NCI-H510A treated with DMSO at 0.1 percent for 48 hours (cell line): ENCODE measurements around the gene ADAMTS18.

Experiments used
- DNase-seq: peaks from one replicate; lab custom pipeline; 2025; lab: John Stamatoyannopoulos, UW

The ADAMTS18 gene

GRCh38 chr16:77434022-77434529 is 758 bp downstream of the ADAMTS18 start:
- DNase-seq: no peak

- no peak for DNase-seq
These were observed 1.7 kb downstream of the ADAMTS18 start for GRCh38 chr16:77433146-77433545.

- DNase-seq: no peak
These were observed 2.6 kb downstream of the ADAMTS18 start for GRCh38 chr16:77432264-77432663.

- no peak for DNase-seq
These were observed 3.8 kb downstream of the ADAMTS18 start for GRCh38 chr16:77430787-77431585.

- DNase-seq: no peak
These were observed 4.5 kb downstream of the ADAMTS18 start for GRCh38 chr16:77430360-77430759.

GRCh38 chr16:77424871-77425604 is 9.8 kb downstream of the ADAMTS18 start:
- no peak for DNase-seq

GRCh38 chr16:77422196-77422784 is 12.5 kb downstream of the ADAMTS18 start:
- no peak for DNase-seq

GRCh38 chr16:77416939-77417480 is 17.8 kb downstream of the ADAMTS18 start:
- no peak for DNase-seq

- no peak for DNase-seq
These were observed 20.0 kb downstream of the ADAMTS18 start for GRCh38 chr16:77414752-77415231.

GRCh38 chr16:77410449-77410848 is 24.4 kb downstream of the ADAMTS18 start:
- no peak for DNase-seq

- DNase-seq: no peak
These were observed 25.5 kb downstream of the ADAMTS18 start for GRCh38 chr16:77409311-77409710.

- DNase-seq: no peak
These were observed 26.2 kb downstream of the ADAMTS18 start for GRCh38 chr16:77408607-77409006.

GRCh38 chr16:77406680-77407079 is 28.2 kb downstream of the ADAMTS18 start:
- no peak for DNase-seq

GRCh38 chr16:77404775-77405174 is 30.1 kb downstream of the ADAMTS18 start:
- no peak for DNase-seq

GRCh38 chr16:77403732-77404131 is 31.1 kb downstream of the ADAMTS18 start:
- no peak for DNase-seq

GRCh38 chr16:77402672-77403071 is 32.2 kb downstream of the ADAMTS18 start:
- no peak for DNase-seq

- DNase-seq: no peak
These were observed 32.7 kb downstream of the ADAMTS18 start for GRCh38 chr16:77402118-77402517.

GRCh38 chr16:77399546-77399945 is 35.3 kb downstream of the ADAMTS18 start:
- DNase-seq: no peak

- no peak for DNase-seq
These were observed 35.8 kb downstream of the ADAMTS18 start for GRCh38 chr16:77399066-77399465.

- DNase-seq: no peak
These were observed 36.3 kb downstream of the ADAMTS18 start for GRCh38 chr16:77398495-77398894.

- DNase-seq: no peak
These were observed 38.4 kb downstream of the ADAMTS18 start for GRCh38 chr16:77396461-77396860.

- no peak for DNase-seq
These were observed 40.1 kb downstream of the ADAMTS18 start for GRCh38 chr16:77394699-77395098.
